ENCODE results near the gene HMGA1. TPM values are rescaled to one million over a fixed set of nuclear protein-coding genes. Genes with fewer than 3 reads are reported as not detected.

The HMGA1 gene
- total and polyA plus RNA-seq, 2 of the 13 experiments (the other 11 are each of a cell fraction or from before 2014, with no cell fraction given), result 117 to 145 TPM

DNA sequence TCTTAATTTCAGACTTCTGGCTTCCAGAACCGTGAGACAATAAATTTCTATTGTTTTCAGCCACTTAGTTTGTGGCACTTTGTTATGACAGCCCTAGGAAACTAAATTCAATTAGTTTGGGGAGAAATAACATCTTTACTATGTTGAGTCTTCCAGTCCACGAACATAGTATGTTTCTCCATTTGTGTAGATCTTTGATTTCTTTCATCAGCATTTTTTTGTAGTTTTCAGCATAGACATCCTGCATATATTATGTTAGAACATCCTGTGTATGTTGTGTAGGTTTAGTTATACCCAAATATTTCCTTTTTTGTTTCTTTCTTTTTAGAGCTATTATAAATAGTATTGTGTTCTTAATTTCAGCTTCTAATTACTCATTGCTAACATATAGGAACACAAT is 18.0 kb upstream of the HMGA1 start:
- in situ Hi-C loops (cut with HindIII; ENCODE audit: extremely low pct_ligation_motif_present, low pct_unique_long_range_greater_than_20kb), result no loop called here
- CTCF ChIA-PET (ENCODE audit: low intra/inter-chr PET ratio, low total read pairs), result no interaction called here
- no peak overlapping the region for H3K4me2 ChIP-seq (ENCODE audit: low read depth, low read length)

DNA sequence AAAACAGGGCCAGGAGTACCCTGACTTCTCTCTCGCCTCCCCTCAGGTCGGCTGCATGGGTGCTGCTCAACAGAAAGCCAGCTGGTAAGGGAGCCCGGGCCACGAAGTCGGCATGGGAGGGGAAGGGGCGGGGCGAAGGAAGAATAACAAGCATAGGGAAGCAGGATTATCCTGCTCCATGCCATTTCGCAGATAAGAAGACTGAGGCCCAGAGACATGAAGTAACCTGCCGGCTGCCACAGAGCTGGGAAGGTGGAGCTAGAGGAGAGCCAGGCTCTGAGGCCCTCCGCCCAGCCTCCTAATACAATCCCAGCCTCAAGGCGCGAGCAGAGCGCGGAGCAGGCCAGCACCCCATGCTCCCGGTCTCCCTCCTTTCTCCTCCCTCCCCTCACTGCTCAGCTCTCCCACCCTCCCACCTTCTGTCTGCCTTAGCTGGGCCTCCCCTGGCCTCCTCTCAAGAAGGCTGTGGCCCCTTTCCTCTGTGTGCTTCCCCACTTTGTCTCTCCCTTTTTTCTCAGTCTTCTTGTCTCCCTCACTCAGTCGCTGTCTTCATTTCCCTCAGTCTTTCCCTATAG is 13.2 kb upstream of the HMGA1 start:
- no peaks in the 10 kb centered on the region for H3K79me2 ChIP-seq (ENCODE audit: insufficient read depth, low read length)
- no peaks in the 10 kb centered on the region for H4K20me1 ChIP-seq (ENCODE audit: insufficient read depth, low read length)
- H3K4me3 ChIP-seq (replicated peaks in 1 of 3; ENCODE audit: insufficient read depth in 1 of 3, low read depth in 2 of 3, low read length in 3 of 3), result peak overlapping the region; percentile 51 to 76 (median 72)
- H3K27me3 ChIP-seq (ENCODE audit: control insufficient read depth in 1 of 2, insufficient read depth in 2 of 2, low read length in 2 of 2), result peaks cover 3 to 21% of the 10 kb centered on the region in 2 experiments; a peak in 2 of 5 replicates
- H3K36me3 ChIP-seq (replicated peaks in 1 of 2; ENCODE audit: control insufficient read depth in 1 of 2, insufficient read depth in 2 of 2, low read length in 2 of 2), result no peaks in the 10 kb centered on the region
- in situ Hi-C loops (cut with HindIII; ENCODE audit: extremely low pct_ligation_motif_present, low pct_unique_long_range_greater_than_20kb), result no loop called here
- no TSS peak for BruUV-seq (replicated peaks)
- ChIA-PET POLR2A (interaction anchor here (0.6 to 2.0 kb wide), 11 partner anchors 13 to 534 kb away, joined by 3 to 24 read pairs (median 7); partner anchors contain the start of genes HMGA1, RPS10, SMIM29 and SNRPC), CTCF (ENCODE audit: low intra/inter-chr PET ratio, low total read pairs) (no interaction called here)
- H3K27ac ChIP-seq (ENCODE audit: extremely low read length, insufficient read depth, low read length), result no peak overlapping the region
- H3K9ac ChIP-seq (ENCODE audit: insufficient read depth, low read depth, low read length), result peak overlapping the region; percentile 46
- H3K4me1 ChIP-seq (ENCODE audit: insufficient read depth, low read length), result peaks cover 32% of the 10 kb centered on the region
- H3K4me2 ChIP-seq (ENCODE audit: low read depth, low read length), result peak overlapping the region; percentile 99
- intact Hi-C loops (cut with micrococcal nuclease; ENCODE audit: unreplicated experiment), result no loop called here
- peak; percentile 24 for ATAC-seq
- FAIRE-seq, result no peak
- H2AFZ ChIP-seq (ENCODE audit: low read length), result no peak overlapping the region
- no peaks in the 10 kb centered on the region for H3K9me3 ChIP-seq (ENCODE audit: low read length)
- 12% methylated on average over 15 of the region's 16 CpGs for WGBS (ENCODE audit: low lambda C conversion rate)
- no peak for DNase-seq (ENCODE audit: low spot score)
- no peak for TF ChIP-seq ZNF143 (CRISPR knock-in tag; IDR thresholded peaks at IDR 0.05)
- TF ChIP-seq PPARG (CRISPR knock-in tag; conservative IDR thresholded peaks at IDR 0.05), result no peak
- TF ChIP-seq, protein P1, sequence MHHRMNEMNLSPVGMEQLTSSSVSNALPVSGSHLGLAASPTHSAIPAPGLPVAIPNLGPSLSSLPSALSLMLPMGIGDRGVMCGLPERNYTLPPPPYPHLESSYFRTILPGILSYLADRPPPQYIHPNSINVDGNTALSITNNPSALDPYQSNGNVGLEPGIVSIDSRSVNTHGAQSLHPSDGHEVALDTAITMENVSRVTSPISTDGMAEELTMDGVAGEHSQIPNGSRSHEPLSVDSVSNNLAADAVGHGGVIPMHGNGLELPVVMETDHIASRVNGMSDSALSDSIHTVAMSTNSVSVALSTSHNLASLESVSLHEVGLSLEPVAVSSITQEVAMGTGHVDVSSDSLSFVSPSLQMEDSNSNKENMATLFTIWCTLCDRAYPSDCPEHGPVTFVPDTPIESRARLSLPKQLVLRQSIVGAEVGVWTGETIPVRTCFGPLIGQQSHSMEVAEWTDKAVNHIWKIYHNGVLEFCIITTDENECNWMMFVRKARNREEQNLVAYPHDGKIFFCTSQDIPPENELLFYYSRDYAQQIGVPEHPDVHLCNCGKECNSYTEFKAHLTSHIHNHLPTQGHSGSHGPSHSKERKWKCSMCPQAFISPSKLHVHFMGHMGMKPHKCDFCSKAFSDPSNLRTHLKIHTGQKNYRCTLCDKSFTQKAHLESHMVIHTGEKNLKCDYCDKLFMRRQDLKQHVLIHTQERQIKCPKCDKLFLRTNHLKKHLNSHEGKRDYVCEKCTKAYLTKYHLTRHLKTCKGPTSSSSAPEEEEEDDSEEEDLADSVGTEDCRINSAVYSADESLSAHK (CRISPR knock-in tag; IDR thresholded peaks at IDR 0.05; ENCODE audit: borderline replicate concordance), result no peak
- TF ChIP-seq RBM39 (IDR thresholded peaks at IDR 0.05; ENCODE audit: low read depth, low read length, poor library complexity, severe bottlenecking), result no peak
- no peak for TF ChIP-seq ASH2L (IDR thresholded peaks at IDR 0.05; ENCODE audit: insufficient read length, low read depth, low read length)
- TF ChIP-seq CBX1 (IDR thresholded peaks at IDR 0.05; ENCODE audit: low read depth), result no peak
- 0 out of 2 replicates have a peak, but pooled peaks have one; percentile 10 for TF ChIP-seq ZNF510 (CRISPR knock-in tag; IDR thresholded peaks at IDR 0.05; ENCODE audit: low read depth)
- TF ChIP-seq NR2C2 (CRISPR knock-in tag; IDR thresholded peaks at IDR 0.05; ENCODE audit: borderline replicate concordance), result no peak
- TF ChIP-seq MATR3 (CRISPR knock-in tag; IDR thresholded peaks at IDR 0.05), result no peak
- no peak for TF ChIP-seq ZSCAN25 (CRISPR knock-in tag; IDR thresholded peaks at IDR 0.05)
- no peak for TF ChIP-seq SRY (CRISPR knock-in tag; IDR thresholded peaks at IDR 0.05)

More for the DNA sequence above, 18.0 kb upstream of the HMGA1 start:
- Histone ChIP-seq H4K20me1 (ENCODE audit: insufficient read depth, low read length) (no peaks in the 10 kb centered on the region), H3K27ac (ENCODE audit: extremely low read length, insufficient read depth, low read length) (no peak overlapping the region), H3K4me1 (ENCODE audit: insufficient read depth, low read length) (peaks cover 14% of the 10 kb centered on the region), H3K9me3 (ENCODE audit: low read length) (no peaks in the 10 kb centered on the region), H3K4me3 (replicated peaks in 1 of 3; ENCODE audit: insufficient read depth in 1 of 3, low read depth in 2 of 3, low read length in 3 of 3) (no peak overlapping the region), H3K36me3 (replicated peaks in 1 of 2; ENCODE audit: control insufficient read depth in 1 of 2, insufficient read depth in 2 of 2, low read length in 2 of 2) (no peaks in the 10 kb centered on the region), H3K9ac (ENCODE audit: insufficient read depth, low read depth, low read length) (no peak overlapping the region), H2AFZ (ENCODE audit: low read length) (no peak overlapping the region), H3K79me2 (ENCODE audit: insufficient read depth, low read length) (no peaks in the 10 kb centered on the region), H3K27me3 (ENCODE audit: control insufficient read depth in 1 of 2, insufficient read depth in 2 of 2, low read length in 2 of 2) (peaks cover 0 to 3% of the 10 kb centered on the region in 2 experiments; a peak in 1 of 5 replicates)
- 4% methylated on average over 2 of the region's 2 CpGs for WGBS (ENCODE audit: low lambda C conversion rate)
- DNase-seq (ENCODE audit: low spot score) (no peak), ATAC-seq (no peak), FAIRE-seq (no peak)
- intact Hi-C loops (cut with micrococcal nuclease; ENCODE audit: unreplicated experiment), result no loop called here
- POLR2A ChIA-PET, result no interaction called here
- TF ChIP-seq, protein P2, sequence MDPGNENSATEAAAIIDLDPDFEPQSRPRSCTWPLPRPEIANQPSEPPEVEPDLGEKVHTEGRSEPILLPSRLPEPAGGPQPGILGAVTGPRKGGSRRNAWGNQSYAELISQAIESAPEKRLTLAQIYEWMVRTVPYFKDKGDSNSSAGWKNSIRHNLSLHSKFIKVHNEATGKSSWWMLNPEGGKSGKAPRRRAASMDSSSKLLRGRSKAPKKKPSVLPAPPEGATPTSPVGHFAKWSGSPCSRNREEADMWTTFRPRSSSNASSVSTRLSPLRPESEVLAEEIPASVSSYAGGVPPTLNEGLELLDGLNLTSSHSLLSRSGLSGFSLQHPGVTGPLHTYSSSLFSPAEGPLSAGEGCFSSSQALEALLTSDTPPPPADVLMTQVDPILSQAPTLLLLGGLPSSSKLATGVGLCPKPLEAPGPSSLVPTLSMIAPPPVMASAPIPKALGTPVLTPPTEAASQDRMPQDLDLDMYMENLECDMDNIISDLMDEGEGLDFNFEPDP (CRISPR knock-in tag; conservative IDR thresholded peaks at IDR 0.05), result no peak
- BruUV-seq (replicated peaks), result no TSS peak

Data from HepG2 (cell line).